HUDEP-2 (cell line): ENCODE data around the gene FOXO6.

Experiments
- DNase-seq, 76 experiments: peaks; one replicate each; lab custom pipeline; 2025; ENCODE audit not compliant: unreplicated experiment in 76 of 76; lab: John Stamatoyannopoulos, UW

FOXO6 gene

GRCh38 chr1:41360786-41361494, at the start of gene FOXO6:
TSS of gene FOXO6 (plus strand) at chr1:41361434.
- peak in 75 of 76 experiments; percentile 18 to 96 (median 89) for DNase-seq

- DNase-seq = no peak
These were observed 48.1 kb upstream of the FOXO6 start for GRCh38 chr1:41312991-41313645.

DNA sequence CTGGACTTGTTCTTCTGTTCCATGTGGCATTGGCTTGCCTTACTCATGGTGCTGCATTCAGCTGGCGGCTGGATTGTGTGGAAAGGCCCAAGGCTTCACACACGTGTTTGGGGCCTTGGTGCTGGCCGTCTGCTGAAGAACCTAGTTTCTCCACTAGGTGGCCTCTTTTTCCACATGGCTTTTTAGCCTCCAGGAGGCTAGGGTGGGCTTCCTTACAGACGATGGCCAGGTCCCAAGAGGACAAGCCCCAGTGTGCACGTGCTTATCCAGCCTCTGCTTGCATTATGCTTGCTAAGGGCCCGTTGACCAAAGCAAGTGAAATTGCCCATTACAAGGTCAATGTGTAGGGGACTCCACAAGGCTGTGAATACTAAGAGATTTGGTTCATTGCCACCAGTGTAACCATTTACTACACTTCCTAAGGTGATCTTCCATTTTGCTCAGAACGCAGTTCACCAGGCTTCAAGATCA, 47.5 kb upstream of the FOXO6 start:
- DNase-seq = peak in 9 of 76 experiments; percentile 0 to 30 (median 15)

- DNase-seq = no peak
These were observed 46.7 kb upstream of the FOXO6 start for GRCh38 chr1:41314376-41315145.

DNA sequence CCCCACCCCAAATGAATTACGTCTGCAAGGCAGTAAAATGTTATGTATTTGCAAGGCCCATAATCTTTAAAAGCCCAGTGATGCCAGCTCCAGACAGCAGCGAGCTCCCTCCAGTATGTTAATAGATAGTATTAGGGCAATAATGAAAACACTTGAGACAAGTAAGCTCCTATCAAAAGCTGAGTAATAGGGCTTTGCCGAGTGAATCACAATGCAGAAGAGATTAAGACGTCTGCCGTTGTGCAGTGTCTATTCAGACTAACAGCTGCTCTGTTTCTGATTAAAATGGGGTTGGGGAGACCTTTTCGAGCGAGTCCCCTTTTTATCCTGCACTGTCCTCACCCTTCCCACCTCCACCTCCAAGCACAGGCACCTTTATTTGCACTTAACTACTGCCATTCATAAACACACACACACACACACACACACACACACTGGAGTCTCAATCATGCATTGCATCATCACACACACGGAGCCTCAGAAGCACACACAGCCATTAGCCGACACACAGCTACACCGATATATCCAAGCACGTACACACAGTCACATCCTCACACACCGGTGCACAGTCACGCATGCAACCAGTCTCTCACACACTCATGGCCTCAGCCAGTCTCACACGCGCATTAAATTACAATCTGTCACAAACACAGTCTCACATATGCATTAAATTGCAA, 46.0 kb upstream of the FOXO6 start:
- no peak for DNase-seq

GRCh38 chr1:41315871-41316270, 45.4 kb upstream of the FOXO6 start:
- no peak for DNase-seq

DNA sequence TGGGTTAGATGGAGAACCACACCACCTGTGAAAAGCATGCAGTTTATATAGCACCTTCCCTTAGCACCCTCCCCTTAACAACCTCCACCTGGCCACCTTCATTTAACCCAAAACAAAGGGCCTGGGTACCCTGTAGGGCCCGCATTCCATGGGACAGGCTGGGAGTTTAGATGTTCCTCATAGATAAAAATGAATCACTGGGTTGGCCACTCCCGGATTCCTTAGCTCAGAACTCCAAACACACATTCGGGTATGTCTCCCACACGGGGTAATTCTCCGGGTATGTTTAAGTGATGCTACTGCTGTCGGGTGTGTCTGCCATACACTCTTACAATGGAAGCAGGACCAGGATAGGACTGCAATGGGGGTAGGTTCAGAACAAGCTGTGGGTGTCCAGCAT, 43.9 kb upstream of the FOXO6 start:
- no peak for DNase-seq

GRCh38 chr1:41318135-41318534, 43.1 kb upstream of the FOXO6 start:
- no peak for DNase-seq

GRCh38 chr1:41319106-41319755, 42.0 kb upstream of the FOXO6 start:
- no peak for DNase-seq

DNA sequence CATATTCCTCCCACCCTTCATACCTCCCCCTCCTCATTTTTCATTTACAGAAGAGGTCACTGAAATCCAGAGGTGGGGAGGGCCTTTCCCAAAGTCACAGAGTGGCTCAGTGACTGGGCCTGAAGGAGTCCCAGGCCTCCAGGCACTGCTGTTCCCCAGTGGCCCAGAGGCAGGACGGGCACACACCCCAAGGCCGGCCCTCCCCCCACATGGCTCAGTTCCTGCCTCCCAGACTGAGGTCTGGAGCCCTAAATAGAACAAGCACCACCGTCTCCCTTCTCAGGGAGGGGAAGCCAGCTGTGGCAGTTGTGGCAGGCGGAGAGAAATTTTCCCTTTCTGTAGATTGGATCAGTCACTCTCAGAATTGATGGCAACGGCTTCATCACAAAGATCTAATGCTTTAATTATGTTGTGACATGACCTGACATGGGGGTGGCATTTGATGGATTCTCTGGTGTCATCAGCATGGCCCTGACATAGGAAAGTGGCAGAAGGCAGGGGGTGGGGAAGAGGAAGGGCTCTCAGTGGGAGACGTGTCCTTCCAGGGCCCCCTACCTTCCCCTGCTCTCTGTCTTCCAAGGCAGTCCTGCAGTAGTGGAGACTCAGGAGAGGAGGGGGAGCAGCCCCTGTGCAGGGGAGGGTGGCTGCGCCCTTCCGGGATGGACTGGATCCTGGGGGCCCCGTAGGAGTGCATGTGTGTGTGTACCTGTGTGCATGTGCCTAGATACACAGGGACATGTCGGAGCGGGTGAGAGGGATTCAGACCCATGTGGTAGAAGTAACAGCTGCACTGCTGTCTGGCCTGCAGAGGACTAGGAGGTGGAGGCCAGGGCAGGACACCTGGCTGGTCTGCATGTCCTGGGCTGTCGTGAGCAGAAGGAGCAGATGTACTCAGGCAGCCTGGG, 41.2 kb upstream of the FOXO6 start:
- no peak for DNase-seq

- DNase-seq = no peak
These were observed 40.1 kb upstream of the FOXO6 start for GRCh38 chr1:41320895-41321676.

DNA sequence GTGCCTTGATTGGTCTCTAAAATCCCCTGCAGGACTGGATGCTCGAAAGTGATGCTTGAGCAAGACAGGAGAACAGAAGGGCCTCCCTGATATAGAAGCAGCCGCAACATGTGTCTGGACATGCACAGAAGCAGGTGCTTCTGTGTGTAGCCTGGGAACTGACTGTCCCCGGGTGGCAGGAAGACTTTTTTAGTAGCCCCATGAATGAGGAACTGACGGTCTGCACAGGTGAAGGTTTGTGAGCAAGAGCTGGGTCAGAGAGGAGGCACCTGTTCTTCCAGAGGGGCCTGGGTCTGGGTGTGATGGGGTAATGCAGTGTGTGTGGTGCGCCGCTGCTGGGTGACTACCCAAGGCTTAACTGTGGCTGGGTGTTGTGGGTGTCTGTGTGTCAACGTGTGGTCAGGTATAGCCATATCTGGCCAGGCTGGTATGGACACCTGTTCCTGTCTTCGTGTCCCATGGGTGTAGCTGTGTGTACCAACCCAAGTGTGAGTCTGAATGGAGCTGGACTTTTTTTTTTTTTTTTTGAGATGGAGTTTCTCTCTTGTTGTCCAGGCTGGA, 39.1 kb upstream of the FOXO6 start:
- no peak for DNase-seq

DNA sequence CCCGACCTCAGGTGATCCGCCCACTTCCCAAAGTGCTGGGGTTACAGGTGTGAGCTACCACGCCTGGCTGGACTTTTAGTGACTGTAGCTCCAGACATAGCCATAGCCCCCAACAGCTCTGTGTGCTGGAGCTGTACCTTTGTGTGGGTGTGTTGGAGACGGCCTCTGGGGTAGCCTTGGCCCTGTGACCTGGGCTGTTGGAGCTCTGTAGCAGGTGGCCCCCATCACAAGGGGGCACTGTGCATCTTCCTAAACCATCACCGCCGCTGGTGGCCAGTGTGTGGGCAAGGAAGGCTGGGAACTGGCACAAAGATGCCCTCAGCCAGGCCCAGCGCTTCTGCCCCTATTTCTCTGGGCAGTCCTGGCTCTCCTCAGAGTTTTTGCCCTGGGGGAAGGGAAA, 38.4 kb upstream of the FOXO6 start:
- peak in 55 of 76 experiments; percentile 2 to 74 (median 31) for DNase-seq

DNA sequence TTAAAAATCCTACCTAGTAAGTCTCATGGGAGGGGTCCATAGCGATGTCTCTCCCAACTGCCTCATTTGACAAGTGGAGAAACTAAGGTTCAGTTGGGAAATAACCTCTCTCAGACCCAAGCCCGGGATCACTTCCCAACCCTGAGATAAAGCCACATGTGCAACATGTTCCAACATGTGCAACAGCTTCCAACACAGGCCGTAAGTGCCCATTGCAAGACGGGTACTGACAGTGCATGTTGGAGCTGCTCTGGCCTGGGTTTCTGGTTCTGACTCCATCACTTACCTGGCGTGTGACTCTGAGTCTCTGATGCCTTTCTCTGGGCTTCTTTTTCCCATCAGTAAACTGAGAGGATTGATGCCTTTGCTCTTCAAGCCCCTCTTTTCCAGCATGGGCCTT, 38.0 kb upstream of the FOXO6 start:
- DNase-seq = no peak

DNA sequence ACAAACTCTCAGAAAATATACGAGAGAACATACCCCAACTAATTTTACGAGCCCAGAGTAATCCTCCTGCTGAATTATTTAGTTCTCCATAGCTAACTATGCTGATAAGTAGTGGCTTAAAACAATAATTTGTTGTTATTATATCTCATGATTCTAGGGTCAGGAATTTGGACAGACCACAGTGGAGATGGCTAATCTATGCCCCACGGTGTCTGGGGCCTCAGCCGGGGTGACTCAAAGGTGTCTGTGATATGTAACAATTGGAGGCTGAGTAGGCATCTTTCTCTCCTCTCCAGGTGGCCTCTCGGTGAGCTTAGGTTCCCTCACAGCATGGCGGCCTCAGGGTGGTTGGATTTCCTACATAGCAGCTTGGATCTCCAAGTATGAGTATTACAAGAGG, 35.4 kb upstream of the FOXO6 start:
- no peak for DNase-seq

GRCh38 chr1:41327383-41327999, 33.7 kb upstream of the FOXO6 start:
- no peak for DNase-seq

- DNase-seq = no peak
These were observed 33.1 kb upstream of the FOXO6 start for GRCh38 chr1:41328001-41328615.
